ENCODE measurements around the gene KCNMB1.

The KCNMB1 gene

GRCh38 chr5:170408877-170409660 lies 19.9 kb upstream of the KCNMB1 start:
- no peaks in the 10 kb centered on the region for H3K27me3 ChIP-seq (ENCODE audit: insufficient read depth, low read length)
- no peaks in the 10 kb centered on the region for H3K4me1 ChIP-seq (ENCODE audit: insufficient read depth, low read length)
- no peaks in the 10 kb centered on the region for H3K9me3 ChIP-seq (ENCODE audit: low read length)
- no peak overlapping the region for H2AFZ ChIP-seq (ENCODE audit: low read depth, low read length)
- H3K4me3 ChIP-seq (ENCODE audit: low read length), result no peak overlapping the region
- H3K36me3 ChIP-seq (ENCODE audit: insufficient read depth, low read length), result no peaks in the 10 kb centered on the region

- Histone ChIP-seq H3K27me3 (ENCODE audit: insufficient read depth, low read length) (no peaks in the 10 kb centered on the region), H3K36me3 (ENCODE audit: insufficient read depth, low read length) (no peaks in the 10 kb centered on the region), H2AFZ (ENCODE audit: low read depth, low read length) (no peak overlapping the region), H3K9me3 (ENCODE audit: low read length) (no peaks in the 10 kb centered on the region), H3K4me3 (ENCODE audit: low read length) (no peak overlapping the region), H3K4me1 (ENCODE audit: insufficient read depth, low read length) (no peaks in the 10 kb centered on the region)
Measured at GRCh38 chr5:170408226-170408625, 19.1 kb upstream of the KCNMB1 start.

- Histone ChIP-seq H2AFZ (ENCODE audit: low read depth, low read length) (no peak overlapping the region), H3K4me3 (ENCODE audit: low read length) (no peak overlapping the region), H3K9me3 (ENCODE audit: low read length) (no peaks in the 10 kb centered on the region), H3K36me3 (ENCODE audit: insufficient read depth, low read length) (no peaks in the 10 kb centered on the region), H3K4me1 (ENCODE audit: insufficient read depth, low read length) (no peaks in the 10 kb centered on the region), H3K27me3 (ENCODE audit: insufficient read depth, low read length) (no peaks in the 10 kb centered on the region)
Measured at GRCh38 chr5:170407062-170407461, 17.9 kb upstream of the KCNMB1 start.

GRCh38 chr5:170405817-170406216 lies 16.6 kb upstream of the KCNMB1 start:
- Histone ChIP-seq H3K27me3 (ENCODE audit: insufficient read depth, low read length) (no peaks in the 10 kb centered on the region), H3K4me1 (ENCODE audit: insufficient read depth, low read length) (no peaks in the 10 kb centered on the region), H3K9me3 (ENCODE audit: low read length) (no peaks in the 10 kb centered on the region), H2AFZ (ENCODE audit: low read depth, low read length) (no peak overlapping the region), H3K36me3 (ENCODE audit: insufficient read depth, low read length) (no peaks in the 10 kb centered on the region), H3K4me3 (ENCODE audit: low read length) (no peak overlapping the region)

DNA sequence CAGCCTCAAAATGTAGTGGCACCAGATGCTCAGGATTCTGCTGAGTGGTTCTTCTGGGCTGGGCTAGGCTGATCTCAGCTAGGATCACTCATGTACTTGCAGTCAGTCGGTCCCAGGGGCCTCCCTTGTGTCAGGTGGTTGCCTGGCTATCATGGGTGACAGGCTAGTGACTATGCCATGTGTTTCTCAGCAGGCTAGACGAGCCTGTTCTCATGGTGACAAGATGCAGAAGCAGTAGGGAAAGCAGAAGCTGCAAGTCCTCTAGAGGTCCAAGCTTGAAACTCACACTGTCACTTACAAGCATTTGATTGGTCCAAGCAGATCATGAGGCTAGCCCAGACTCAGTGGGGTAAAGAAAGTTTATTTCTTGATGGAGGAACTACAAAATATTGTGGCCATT lies 15.2 kb upstream of the KCNMB1 start:
- no peak overlapping the region for H3K4me3 ChIP-seq (ENCODE audit: low read length)
- no peaks in the 10 kb centered on the region for H3K4me1 ChIP-seq (ENCODE audit: insufficient read depth, low read length)
- no peaks in the 10 kb centered on the region for H3K27me3 ChIP-seq (ENCODE audit: insufficient read depth, low read length)
- no peaks in the 10 kb centered on the region for H3K9me3 ChIP-seq (ENCODE audit: low read length)
- H2AFZ ChIP-seq (ENCODE audit: low read depth, low read length), result no peak overlapping the region
- H3K36me3 ChIP-seq (ENCODE audit: insufficient read depth, low read length), result no peaks in the 10 kb centered on the region

DNA sequence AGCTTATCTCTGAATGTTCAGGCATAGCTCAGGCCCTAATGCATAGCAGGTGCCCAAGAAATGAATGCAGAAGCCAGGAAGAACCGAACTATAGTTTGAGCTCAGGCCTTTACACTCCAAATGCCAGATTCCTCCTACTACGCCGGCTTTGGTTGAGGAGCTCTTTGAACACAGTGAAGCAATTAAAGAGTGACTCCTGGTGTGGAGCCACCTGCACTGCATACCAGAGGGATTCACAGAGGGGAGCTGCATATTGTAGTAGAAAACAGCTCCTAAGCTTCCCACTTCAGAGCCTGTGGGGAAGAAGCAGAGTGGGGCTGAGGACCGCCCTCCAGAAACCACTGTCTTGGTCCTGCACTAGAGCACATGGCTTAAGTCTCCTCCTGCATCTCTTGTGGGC lies 14.5 kb upstream of the KCNMB1 start:
- H3K27me3 ChIP-seq (ENCODE audit: insufficient read depth, low read length), result no peaks in the 10 kb centered on the region
- no peaks in the 10 kb centered on the region for H3K4me1 ChIP-seq (ENCODE audit: insufficient read depth, low read length)
- no peak overlapping the region for H2AFZ ChIP-seq (ENCODE audit: low read depth, low read length)

DNA sequence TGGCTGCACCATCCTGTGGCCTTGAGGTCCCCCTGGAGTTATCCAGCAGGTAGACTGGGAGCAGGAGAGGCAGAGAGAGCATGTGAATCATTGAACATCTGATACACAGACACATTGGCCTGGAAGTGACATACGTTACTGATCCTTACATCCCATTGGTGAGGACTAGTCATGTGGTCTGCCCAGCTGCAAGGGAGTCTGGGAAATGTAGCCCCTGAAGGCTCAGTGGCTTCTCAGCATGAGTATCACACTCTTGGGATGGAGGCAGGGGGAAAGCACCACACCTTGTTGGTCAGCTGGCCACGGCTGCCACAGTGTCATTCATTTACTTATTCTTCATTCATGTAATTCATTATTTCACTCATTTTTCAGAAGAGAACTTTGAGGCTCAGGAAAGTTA lies 13.3 kb upstream of the KCNMB1 start:
- no peaks in the 10 kb centered on the region for H3K4me1 ChIP-seq (ENCODE audit: insufficient read depth, low read length)
- no peak overlapping the region for H3K4me3 ChIP-seq (ENCODE audit: low read length)
- H2AFZ ChIP-seq (ENCODE audit: low read depth, low read length), result no peak overlapping the region
- H3K9me3 ChIP-seq (ENCODE audit: low read length), result no peaks in the 10 kb centered on the region
- H3K27me3 ChIP-seq (ENCODE audit: insufficient read depth, low read length), result no peaks in the 10 kb centered on the region
- no peaks in the 10 kb centered on the region for H3K36me3 ChIP-seq (ENCODE audit: insufficient read depth, low read length)

More for the DNA sequence above, 14.5 kb upstream of the KCNMB1 start:
- no peak overlapping the region for H3K4me3 ChIP-seq (ENCODE audit: low read length)
- no peaks in the 10 kb centered on the region for H3K36me3 ChIP-seq (ENCODE audit: insufficient read depth, low read length)
- no peaks in the 10 kb centered on the region for H3K9me3 ChIP-seq (ENCODE audit: low read length)

DNA sequence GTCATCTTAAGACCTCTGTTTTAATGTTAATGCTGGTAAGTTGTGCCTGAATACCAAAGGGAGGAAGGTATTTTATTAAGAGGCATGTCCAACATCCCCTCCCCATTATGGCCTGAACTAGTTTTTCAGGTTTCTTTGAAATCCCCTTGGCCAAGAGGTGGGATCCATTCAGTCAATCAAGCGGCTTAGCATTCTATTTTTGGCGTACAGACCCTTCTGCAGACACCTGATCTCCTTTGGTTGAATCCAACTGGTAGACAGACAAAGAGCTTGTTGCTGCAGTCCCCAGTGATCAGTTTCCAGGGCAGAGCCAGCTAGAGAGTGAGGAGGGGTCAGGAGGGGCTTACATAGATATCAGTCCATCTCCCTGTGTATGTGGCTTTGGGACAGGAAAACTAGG lies 7.9 kb upstream of the KCNMB1 start:
- no peaks in the 10 kb centered on the region for H3K4me1 ChIP-seq (ENCODE audit: insufficient read depth, low read length)
- no peak overlapping the region for H2AFZ ChIP-seq (ENCODE audit: low read depth, low read length)
- no peaks in the 10 kb centered on the region for H3K9me3 ChIP-seq (ENCODE audit: low read length)
- no peak overlapping the region for H3K4me3 ChIP-seq (ENCODE audit: low read length)
- H3K36me3 ChIP-seq (ENCODE audit: insufficient read depth, low read length), result no peaks in the 10 kb centered on the region
- no peaks in the 10 kb centered on the region for H3K27me3 ChIP-seq (ENCODE audit: insufficient read depth, low read length)

GRCh38 chr5:170393958-170394357 lies 4.8 kb upstream of the KCNMB1 start:
- no peaks in the 10 kb centered on the region for H3K9me3 ChIP-seq (ENCODE audit: low read length)
- H3K36me3 ChIP-seq (ENCODE audit: insufficient read depth, low read length), result no peaks in the 10 kb centered on the region
- no peak overlapping the region for H3K4me3 ChIP-seq (ENCODE audit: low read length)
- H2AFZ ChIP-seq (ENCODE audit: low read depth, low read length), result no peak overlapping the region
- no peaks in the 10 kb centered on the region for H3K27me3 ChIP-seq (ENCODE audit: insufficient read depth, low read length)
- no peaks in the 10 kb centered on the region for H3K4me1 ChIP-seq (ENCODE audit: insufficient read depth, low read length)

GRCh38 chr5:170393235-170393634 lies 4.1 kb upstream of the KCNMB1 start:
- Histone ChIP-seq H3K27me3 (ENCODE audit: insufficient read depth, low read length) (no peaks in the 10 kb centered on the region), H3K36me3 (ENCODE audit: insufficient read depth, low read length) (no peaks in the 10 kb centered on the region), H3K9me3 (ENCODE audit: low read length) (no peaks in the 10 kb centered on the region), H2AFZ (ENCODE audit: low read depth, low read length) (no peak overlapping the region), H3K4me1 (ENCODE audit: insufficient read depth, low read length) (no peaks in the 10 kb centered on the region), H3K4me3 (ENCODE audit: low read length) (no peak overlapping the region)

- Histone ChIP-seq H3K4me1 (ENCODE audit: insufficient read depth, low read length) (no peaks in the 10 kb centered on the region), H2AFZ (ENCODE audit: low read depth, low read length) (no peak overlapping the region), H3K36me3 (ENCODE audit: insufficient read depth, low read length) (no peaks in the 10 kb centered on the region), H3K9me3 (ENCODE audit: low read length) (no peaks in the 10 kb centered on the region), H3K27me3 (ENCODE audit: insufficient read depth, low read length) (no peaks in the 10 kb centered on the region), H3K4me3 (ENCODE audit: low read length) (no peak overlapping the region)
Measured at GRCh38 chr5:170390472-170390871, 1.3 kb upstream of the KCNMB1 start.

DNA sequence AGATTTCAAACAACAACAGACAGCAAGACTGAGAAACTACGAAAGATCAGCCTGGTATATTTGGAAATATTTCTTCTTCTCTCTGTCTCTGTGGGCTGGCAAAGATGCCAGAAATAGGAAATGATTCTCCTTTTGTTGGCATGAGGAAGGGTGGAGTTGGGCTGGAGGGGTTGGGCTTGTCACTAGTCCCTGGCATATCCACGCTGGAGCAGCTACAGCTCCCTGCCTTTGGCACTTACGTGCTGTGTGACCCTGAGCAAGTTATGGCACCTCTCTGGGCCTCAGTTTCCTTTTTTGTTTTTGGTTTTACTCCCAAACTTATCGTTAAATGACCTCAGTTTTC lies 354 bp upstream of the KCNMB1 start:
- H3K9me3 ChIP-seq (ENCODE audit: low read length), result no peaks in the 10 kb centered on the region
- no peaks in the 10 kb centered on the region for H3K27me3 ChIP-seq (ENCODE audit: insufficient read depth, low read length)
- no peaks in the 10 kb centered on the region for H3K36me3 ChIP-seq (ENCODE audit: insufficient read depth, low read length)
- no peaks in the 10 kb centered on the region for H3K4me1 ChIP-seq (ENCODE audit: insufficient read depth, low read length)
- no peak overlapping the region for H3K4me3 ChIP-seq (ENCODE audit: low read length)
- H2AFZ ChIP-seq (ENCODE audit: low read depth, low read length), result no peak overlapping the region

DNA sequence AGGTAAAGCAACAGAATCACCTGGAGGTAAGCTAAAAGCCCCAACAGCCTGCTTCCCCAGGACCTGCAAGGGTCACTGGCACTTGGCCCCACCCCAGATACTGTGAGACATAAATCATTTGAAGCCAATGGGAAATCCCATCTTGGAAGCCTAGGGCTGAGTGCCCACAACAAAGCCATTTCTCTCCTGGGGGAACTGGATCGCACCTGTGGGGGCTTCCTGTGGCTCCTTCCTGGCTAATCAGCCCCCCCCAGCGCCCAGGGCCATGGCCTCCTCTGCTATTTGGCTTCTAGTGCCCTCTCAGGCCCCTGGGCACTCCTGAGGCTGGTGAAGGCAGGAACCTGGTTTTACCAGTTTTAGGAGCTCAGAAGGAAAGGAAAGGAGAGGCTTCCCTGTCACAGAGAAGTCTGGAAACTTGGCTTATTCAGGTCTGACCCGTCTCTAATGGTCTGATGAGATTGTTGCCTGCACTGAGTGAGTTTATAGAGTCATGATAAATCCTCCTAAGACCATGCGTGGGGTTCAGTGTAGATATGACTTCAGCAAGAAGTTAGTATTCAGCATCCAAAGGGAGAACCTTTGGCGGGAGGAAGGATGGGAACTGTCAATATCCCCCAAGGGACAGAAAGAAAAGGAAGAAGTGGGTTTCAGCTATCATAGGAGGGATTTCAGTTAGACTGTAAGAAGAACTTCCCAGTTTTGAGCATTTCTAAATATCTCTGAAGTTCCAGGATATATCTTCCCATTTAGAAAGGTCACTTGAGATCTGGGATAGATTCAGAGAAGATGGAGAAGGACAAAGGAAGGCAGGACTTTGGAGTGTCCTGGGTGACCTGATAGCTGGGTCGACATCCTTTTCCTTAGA lies 1.2 kb downstream of the KCNMB1 start:
- H3K4me1 ChIP-seq (ENCODE audit: insufficient read depth, low read length), result no peaks in the 10 kb centered on the region
- no peak overlapping the region for H3K4me3 ChIP-seq (ENCODE audit: low read length)
- H3K36me3 ChIP-seq (ENCODE audit: insufficient read depth, low read length), result no peaks in the 10 kb centered on the region
- H3K27me3 ChIP-seq (ENCODE audit: insufficient read depth, low read length), result no peaks in the 10 kb centered on the region
- no peaks in the 10 kb centered on the region for H3K9me3 ChIP-seq (ENCODE audit: low read length)
- H2AFZ ChIP-seq (ENCODE audit: low read depth, low read length), result no peak overlapping the region
